NCI-H2171 treated with DMSO at 0.1 percent for 48 hours (cell line): ENCODE data around the gene CDK17.
A peak's percentile ranks its signal among the peaks of the same experiment; 100 is the strongest.
"Not testable (repeated sequence)": the region's sequence is repeated elsewhere in the genome, so short reads cannot be mapped to it uniquely, and the experiment has no call there.

Experiments used
- DNase-seq: peaks from one replicate; lab custom pipeline; 2025; lab: John Stamatoyannopoulos, UW

Gene CDK17

DNA sequence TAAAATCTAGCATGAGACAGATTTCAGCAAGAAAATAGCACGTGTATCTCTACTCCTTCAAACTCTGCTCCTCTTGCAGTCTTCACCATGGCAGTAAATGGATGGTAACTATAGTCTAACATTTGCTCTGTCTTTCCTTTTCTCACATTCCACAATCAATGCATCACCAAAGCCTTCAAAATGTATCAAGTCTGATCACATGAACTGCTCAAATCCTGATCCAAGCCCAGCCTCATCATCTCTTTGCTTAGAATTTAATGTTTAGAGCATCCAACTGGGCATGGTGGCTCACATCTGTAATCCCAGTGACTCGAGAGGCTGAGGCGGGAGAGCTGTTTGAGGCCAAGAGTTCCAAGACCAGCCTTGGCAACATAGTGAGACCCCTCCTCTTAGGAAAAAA, 45.9 kb downstream of the CDK17 start:
- no peak for DNase-seq

DNA sequence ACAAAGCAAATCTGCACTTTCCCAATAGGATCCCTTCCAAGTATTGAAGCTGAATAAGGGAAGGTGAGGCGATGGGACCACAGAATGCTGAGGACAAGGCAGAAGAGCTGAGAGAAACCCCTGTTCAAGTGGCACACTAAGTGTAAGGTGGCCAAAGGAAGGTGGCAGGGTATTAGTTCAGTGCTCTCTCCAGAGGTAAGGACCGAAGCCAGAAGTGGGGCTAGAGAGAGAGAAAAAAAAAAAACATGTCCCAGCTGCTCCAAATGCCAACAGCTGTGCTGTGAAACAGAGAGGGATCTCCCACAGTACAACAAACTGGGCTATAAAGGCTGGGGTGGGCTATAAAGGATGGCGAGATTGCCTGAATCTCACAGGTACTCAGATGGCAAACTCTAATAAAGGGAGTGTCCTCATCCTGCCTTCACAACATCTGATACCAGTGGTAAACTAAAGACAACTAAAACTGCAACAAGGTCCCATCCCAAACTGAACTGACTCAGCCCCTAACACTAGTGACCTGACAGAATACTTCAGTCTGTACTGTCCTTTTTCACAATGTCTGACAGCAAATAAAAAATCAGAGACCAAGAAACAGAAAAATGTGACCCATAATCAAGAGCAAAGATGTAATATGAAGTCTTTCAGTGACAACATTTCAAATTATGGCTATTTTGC, 47.9 kb downstream of the CDK17 start:
- DNase-seq: peak; percentile 79

DNA sequence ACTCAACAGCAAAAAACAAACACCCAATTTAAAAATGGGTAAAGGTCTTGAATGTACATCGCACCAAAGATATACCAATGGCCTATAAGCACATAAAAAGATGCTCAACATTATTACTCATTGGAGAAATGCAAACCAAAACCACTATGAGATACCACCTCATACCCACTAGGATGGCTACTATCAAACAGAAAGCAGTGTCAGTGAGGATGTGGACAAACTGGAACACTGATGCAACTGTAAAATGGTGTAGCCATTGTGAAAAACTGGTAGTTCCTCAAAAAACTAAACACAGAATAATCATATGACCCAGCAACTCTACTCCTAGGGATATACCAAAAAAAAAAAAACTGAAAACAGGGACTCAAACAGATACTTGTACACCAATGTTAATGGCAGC, 49.3 kb downstream of the CDK17 start:
- no peak for DNase-seq

DNA sequence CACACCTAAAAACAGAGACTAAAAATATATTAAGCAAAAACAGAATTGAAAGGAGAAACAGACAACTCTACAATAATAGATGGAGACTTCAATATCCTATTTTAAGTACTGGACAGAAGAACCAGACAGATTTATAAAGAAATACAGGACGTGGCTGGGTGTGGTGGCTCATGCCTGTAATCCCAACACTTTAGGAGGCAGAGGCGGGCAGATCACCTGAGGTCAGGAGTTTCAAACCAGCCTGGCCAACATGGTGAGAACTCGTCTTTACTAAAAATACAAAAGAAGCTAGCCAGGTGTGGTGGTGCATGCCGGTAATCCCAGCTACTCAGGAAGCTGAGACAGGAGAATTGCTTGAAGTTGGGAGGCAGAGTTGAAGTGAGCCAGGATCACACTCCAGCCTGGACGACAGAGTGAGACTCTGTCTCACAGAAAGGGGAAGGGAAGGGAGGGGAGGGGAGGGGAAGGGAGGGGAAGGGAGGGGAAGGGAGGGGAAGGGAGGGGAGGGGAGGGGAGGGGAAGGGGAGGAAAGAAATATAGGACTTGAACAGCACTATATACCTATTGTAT, 53.0 kb downstream of the CDK17 start:
- DNase-seq: no peak

DNA sequence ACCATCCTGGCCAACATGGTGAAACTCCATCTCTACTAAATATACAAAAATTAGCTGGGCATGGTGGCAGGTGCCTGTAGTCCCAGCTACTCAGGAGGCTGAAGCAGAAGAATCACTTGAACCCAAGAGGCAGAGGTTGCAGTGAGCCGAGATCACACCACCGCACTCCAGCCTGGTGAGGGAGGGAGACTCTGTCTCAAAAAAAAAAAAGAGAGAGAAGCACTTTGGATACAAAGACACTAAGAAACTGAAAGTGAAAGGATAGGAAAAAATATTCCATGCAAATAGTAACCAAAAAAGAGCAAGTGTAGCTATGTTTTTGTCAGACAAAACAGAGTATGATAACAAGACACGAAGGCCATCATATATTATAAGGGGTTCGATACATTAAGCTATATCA, 53.5 kb downstream of the CDK17 start:
- DNase-seq: not testable (repeated sequence)

DNA sequence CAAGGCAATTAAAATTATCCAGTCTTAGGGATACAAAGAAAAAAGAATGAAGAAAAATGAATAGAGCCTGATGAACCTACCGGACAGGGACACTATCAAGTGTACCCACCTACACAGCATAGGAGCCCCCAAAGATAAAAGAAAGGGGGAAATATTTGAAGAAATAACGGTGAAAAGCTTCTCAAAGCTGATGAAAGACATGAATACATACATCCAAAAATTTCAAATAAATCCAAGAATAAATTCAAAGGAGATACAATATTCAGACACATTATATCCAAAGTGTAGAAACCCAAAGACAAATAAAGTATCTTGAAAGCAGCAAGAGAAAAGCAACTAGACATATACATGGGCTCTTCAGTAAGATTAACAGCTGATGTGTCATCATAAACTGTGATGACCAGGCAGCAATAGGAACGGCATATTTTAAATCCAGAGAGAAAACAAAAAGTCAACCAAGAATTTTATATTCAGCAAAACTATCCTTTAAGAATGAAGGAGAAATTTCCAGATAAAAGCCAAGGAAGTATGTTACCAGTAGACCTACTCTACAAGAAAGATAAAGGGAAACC, 56.0 kb downstream of the CDK17 start:
- DNase-seq: no peak

DNA sequence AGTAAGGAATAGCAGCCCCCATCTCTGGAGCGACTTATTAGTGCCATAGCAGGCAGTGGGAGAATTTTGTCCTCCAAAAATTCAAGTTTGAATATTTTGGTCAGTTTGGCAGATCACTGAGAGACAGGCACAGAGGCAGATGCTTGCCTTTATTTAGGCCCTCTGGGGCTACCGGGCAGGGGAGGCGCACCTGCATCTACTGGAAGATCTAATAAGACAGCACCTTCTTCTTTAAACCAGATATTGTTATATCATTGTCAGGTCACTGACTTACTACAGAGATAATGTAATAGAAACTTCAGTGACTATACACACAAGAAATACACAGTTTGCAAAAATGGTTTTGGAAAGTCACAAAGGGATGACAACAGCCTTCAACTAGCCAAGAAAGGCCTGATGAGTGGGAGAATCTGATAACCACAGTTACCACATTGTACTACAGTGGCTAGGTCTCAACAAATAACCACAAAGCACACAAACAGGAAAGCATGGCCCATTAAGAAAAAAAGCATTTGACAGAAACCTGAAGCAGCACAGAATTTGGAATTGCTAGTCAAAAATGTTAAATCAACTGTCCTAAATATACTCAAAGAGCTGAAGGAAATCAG, 56.8 kb downstream of the CDK17 start:
- DNase-seq: no peak

DNA sequence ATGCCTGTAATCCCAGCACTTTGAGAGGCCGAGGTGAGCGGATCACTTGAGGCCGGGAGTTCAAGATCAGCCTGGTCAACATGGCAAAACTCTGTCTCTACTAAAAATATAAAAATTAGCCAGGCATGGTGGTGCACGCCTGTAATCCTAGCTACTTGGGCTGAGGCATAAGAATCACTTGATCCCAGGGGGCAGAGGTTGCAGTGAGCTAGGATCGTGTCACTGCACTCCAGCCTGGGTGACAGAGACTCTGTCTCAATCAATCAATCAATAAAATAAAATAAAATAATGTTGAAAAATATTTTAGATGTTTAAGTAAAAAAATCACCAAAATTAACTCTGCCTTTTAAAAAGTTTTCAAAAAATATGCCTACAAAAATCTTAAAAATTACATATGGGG, 60.6 kb downstream of the CDK17 start:
- DNase-seq: not testable (repeated sequence)

DNA sequence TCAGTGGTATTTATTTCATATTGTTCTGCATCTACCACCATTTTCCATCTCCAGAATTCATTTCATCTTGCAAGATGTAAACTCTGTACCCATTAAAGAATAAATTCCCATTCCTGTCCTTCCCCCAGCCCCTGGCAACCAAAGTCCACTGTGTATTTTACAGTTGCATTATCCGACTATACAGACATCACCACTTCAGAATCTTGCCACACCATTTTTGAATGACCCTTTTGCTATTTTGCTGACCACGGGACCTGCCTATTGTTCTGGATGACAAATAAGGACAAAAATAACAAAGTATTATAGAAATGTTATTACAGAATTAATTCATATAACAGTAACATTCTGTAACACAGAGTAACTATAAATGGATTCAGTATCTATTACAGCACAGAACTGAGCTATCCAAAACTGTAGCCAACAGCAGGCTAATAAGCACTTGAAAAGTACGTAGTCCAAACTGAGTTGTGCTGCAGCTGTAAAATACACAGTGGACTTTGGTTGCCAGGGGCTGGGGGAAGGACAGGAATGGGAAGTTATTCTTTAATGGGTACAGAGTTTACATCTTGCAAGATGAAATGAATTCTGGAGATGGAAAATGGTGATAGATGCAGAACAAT, 61.3 kb downstream of the CDK17 start:
- DNase-seq: no peak

DNA sequence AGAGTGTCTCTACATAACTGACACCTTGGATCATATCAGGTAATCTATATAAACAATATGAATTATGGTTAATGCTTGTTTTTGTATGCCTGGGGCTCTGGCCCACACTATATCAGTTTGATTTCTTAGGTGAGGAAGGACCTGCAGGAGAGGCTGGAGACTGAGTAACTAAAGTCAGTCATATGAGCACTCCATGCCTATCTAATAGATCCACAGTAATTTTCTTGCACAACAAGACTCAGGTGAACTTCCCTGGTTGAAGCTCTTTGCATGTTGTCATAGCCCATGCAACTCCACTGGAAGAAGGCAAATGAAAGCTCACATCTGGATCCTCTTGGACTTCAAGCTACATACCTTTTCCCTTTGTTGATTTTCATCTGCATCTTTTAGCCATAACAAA, 62.3 kb downstream of the CDK17 start:
- DNase-seq: no peak

DNA sequence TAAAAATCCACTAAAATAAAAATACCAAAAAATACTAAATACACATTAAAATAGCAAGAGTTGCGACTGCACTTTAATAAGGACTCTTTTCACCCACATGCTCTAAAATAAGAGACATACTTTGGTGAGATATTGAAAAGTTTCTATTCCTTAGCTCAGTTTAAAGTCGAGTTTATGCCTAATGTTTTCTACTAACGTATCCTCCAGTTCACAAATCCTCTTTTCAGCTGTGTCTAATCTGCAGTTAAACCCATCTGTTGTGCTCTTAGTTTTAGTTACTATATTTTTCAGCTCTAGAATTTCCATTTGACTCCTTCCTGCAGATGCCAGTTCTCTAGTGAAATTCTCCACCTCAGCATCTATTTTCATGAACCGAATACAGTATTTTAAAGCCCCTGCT, 63.8 kb downstream of the CDK17 start:
- DNase-seq: no peak

DNA sequence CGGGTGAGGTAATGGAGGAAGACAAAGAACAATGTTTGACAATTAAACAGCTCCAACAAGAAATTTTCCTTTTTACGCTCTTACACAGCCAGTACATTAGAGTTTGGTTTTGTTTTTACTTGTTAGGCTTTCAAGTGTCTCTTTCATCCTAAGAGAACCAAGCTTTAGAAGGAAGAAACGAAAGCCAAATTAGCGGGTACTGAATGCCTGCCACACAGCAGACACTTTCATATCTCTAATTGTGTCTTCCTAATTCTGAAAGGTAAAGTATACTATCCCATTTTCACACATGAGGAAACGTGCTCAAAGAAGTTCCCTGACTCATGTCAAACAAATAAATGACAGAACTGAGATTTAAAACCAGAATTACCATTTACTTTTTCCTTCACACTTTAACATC, 65.0 kb downstream of the CDK17 start:
- no peak for DNase-seq

DNA sequence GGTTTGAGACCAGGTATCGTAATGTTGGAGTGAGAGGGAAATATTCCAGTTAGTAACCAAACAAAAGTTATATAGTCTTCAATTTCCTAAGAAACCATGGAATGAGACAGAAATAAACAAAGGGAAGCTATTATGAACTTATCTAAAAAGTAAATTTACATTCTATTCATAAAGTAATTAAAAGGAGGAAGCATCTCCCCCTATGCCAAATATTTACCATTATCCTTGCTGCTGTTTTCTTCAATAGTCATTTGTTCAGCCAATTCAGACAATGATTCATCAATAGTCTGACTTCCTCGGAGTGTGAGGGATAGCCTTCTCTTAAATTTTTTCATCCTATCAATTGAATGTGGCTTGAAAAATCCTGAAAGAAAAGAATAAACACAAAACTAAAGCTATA, 65.7 kb downstream of the CDK17 start:
- DNase-seq: no peak

DNA sequence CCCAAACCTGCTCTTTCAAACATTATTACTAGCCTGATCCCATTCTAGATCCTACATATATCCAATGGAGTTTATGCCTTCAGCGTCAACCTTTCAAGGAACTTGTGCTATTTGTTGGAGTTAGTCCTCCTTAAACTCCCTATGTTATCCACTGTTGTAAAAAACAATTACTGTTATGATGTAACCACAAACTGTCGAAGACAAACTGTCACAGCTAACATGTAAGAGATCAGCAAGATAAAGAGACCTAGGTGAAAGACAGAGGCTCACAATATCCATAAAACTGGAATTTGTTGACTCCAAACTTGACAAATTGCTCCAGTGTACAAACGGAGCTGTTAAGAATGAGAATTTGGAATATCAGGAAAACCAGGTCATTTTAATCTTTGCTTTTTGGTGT, 70.7 kb downstream of the CDK17 start:
- DNase-seq: no peak

DNA sequence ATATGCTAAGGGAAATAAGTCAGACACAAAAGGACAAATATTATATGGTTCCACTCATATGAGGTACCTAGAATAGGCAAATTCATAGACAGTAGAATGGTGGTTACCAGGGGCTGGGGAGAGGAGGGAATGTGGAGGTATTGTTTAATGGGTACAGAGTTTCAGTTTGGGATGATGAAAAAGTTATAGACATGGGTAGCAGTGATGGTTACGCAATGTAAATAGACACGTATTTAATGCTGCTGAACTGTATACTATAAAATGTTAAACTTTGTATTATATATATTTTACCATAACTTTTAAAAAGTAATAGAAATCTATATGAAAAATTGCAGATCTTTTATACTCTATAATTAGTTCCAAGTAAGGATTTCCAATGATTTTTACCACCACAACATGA, 71.2 kb downstream of the CDK17 start:
- no peak for DNase-seq

DNA sequence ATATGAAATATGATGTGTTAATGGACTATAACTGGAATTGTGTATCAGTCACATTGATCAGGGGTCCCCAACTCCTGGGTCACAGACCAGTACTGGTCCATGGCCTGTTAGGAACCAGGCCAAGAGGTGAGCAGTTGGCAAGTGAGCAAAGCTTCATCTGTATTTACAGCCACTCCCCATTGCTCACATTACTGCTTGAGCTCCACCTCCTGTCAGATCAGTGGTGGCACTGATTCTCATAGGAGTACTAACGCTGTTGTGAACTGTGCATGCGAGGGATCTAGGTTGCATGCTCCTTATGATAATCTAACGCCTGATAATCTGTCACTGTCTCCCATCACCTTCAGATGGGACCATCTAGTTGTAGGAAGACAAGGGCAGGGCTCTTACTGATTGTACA, 72.3 kb downstream of the CDK17 start:
- no peak for DNase-seq

DNA sequence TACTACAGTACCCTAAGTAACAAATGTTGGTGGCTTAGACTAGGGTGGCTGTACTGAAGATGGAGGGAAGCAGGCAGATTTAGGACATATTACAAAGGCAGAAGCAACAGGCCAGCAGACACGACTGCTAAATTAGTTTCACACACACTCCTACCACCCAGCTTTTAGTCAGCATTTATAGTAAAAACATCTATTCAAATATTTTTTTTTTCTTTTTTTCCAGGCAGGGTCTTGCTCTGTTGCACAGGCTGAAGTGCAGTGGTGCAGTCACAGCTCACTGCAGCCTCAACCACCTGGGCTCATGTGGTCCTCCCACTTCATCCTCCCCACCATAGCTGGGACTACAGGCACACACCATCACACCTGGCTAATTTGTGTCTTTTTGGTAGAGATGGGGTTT, 72.9 kb downstream of the CDK17 start:
- no peak for DNase-seq

DNA sequence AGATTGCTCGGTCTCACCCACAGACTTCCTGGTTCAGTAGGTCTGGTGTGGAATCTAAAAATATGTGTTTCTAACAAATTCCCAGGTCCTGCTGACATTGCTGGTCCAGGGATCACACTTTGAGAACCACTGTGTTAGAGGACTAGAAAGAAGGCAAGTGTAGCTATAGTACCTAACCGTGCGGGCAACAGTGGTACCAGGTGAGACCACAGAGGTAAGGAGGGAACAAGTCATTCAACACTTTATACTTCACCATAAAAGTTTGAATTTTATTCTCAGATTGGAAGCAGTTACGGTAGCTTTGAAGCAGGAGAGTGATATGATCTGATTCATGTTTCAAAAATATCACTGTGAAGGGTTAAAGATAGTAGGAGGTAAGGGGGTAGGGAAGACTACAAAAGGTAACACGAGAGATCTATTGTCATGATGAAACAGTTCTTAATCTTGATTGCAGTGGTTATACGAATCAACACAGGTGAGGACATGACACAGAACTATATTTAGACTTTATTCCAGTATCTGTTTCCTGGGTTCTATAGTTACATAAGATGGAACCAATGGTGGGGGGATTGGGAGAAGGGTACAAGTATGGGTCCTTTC, 73.5 kb downstream of the CDK17 start:
- DNase-seq: no peak

DNA sequence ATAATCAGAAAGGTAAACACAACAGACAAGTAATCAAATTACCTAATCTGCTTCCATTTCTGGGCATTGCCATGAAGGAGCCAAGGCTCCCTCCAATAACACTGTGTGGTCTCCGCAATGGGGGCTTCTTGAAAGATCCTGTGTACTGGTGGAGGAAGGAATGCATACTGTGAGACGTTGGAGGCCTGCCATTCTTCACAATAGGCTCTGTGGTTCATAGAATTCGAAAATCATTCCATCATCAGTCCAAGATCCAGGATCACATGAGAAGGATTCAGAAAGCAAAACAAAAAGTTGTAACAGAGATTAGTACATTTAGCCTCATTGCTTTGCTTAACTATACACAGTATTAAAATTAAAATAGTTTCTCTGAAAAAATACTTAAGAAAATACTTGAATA, 76.3 kb downstream of the CDK17 start:
- no peak for DNase-seq

DNA sequence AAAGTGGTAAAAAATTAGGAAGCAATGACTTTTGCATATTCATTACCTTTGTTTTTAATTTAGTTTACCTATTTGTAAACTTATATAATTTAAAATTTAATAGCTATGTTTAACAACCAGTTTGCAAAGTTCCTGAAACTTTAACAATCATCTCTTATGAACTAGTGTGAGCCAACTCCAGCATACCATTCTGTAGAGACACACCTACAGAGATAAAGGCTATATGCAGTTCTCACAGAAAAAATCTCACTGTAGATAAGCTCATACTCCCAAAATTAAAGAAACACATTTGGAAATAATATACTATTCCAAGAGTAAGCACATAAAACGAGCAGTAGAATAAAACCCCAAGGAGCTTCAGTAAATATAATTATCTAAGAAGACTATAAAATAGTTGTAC, 77.5 kb downstream of the CDK17 start:
- DNase-seq: no peak

DNA sequence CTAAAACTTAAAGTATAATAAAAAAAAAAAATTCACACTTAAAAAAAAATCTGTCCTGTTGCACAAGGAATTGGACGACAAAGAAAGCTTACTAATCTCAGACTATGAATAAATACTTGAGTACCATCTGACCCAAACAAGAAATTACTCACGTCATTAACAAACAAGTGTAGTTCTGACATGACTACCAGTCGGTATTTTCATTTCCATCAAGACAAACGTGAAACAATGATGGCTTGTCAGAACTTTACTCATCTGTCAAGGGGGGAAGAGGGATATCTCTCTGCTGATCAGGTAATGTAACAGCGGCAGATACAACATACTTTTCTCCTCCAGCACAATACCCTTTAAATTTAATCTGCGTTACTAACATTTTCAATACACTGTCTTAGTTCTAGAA, 78.3 kb downstream of the CDK17 start:
- no peak for DNase-seq

DNA sequence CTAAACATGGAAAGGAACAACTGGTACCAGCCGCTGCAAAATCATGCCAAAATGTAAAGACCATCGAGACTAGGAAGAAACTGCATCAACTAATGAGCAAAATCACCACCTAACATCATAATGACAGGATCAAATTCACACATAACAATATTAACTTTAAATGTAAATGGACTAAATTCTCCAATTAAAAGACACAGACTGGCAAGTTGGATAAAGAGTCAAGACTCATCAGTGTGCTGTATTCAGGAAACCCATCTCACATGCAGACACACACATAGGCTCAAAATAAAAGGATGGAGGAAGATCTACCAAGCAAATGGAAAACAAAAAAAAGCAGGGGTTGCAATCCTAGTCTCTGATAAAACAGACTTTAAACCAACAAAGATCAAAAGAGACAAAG, 82.4 kb downstream of the CDK17 start:
- DNase-seq: not testable (repeated sequence)
